ENCODE data around the gene ADCYAP1R1. TPM values are rescaled to one million over a fixed set of nuclear protein-coding genes. Genes with fewer than 3 reads are reported as not detected.

The ADCYAP1R1 gene
- polyA plus RNA-seq, 4 donors = 0.64 to 1.2 (median 1.0) TPM

DNA sequence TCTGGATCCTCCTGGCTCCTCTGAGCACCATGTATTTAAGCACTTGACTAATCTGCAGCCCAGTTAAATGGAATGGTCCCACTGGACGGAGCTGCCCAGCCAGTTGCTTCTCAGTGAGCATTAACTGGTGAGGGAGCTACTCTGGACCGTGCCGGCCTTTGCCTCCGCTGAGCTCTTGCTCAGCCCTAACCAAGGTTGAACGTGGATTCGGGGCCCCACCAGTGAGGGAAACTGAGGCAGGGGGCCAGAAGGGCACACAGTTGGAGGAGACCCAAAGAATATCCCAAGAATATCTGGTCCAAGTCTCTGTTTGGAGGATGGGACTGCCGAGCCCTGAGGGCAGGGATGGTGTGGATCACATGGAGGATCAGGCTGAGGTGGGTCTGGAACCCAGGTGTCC is 13.7 kb downstream of the ADCYAP1R1 start:
- DNase-seq (ENCODE audit: low read depth in 4 of 4, low spot score in 3 of 4) = no peak

DNA sequence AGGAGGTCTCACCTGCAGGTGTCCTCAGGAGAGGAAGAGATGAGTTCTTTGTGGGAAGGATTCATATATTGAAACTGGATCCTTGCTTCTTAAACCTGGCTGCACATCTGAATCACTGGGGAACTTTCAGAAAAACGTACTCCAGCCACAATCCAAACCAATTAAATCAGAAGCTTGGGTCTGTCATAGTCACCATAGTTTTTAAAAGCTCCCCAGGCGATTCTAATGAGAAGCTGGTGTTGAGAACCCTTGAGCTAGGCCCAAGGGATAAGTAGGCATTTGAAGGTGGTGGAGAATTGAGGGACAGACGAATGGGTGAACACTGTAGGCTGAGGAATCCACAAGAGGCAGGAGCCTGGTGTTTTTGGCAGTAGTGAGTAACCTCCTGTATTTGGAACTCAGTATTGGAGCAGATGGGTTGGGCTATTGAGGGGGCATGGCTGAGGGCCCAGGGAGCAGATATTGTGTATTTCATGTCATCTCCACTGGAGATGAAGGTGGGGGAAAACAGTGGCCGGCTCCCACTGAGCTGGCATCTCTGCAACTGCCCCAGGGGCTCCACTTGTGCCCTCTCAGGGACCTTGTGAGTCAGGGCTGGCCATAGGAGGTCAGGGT is 14.5 kb downstream of the ADCYAP1R1 start:
- DNase-seq (ENCODE audit: low read depth in 4 of 4, low spot score in 3 of 4) = no peak

GRCh38 chr7:31067491-31067890 is 15.4 kb downstream of the ADCYAP1R1 start:
- DNase-seq (ENCODE audit: low read depth in 4 of 4, low spot score in 3 of 4) = no peak

DNA sequence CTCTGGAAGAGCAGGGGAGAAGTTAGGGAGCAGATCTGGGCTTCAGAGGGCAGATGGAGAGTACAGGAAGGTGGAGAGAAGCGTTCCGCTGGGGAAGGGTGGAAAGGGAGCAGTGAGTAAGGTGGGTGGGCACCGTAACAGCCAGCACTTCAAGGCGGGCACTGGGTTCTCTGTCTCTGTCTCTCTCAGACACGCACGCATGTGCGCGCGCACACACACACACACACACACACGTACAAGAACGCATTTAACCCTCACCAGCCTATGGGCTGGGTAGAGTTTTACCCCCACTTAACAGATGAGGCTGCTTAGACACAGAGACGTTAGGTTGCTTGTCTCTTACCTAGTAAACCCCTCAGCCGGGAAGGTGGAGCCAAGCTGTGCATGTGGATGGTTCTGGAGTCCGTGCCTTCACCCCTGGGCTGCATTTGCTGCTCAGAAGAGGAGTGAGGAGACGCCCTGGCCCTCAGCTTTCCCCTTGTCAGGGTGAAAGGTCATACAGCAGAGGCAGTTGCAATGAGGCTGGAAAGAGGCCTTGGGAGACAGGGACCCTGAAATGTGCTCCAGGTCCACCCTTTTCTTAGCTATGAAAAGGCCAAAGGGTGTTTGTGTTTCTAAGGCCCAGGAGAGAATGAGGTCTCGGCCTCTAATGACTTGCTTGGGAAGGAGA is 16.0 kb downstream of the ADCYAP1R1 start:
- no peak for DNase-seq (ENCODE audit: low read depth in 4 of 4, low spot score in 3 of 4)

GRCh38 chr7:31069860-31070555 is 17.9 kb downstream of the ADCYAP1R1 start:
- DNase-seq (ENCODE audit: low read depth in 4 of 4, low spot score in 3 of 4) = no peak

- no peak for DNase-seq (ENCODE audit: low read depth in 4 of 4, low spot score in 3 of 4)
Observed at GRCh38 chr7:31070991-31071644, 19.0 kb downstream of the ADCYAP1R1 start.

- no peak for DNase-seq (ENCODE audit: low read depth in 4 of 4, low spot score in 3 of 4)
Observed at GRCh38 chr7:31071645-31072029, 19.5 kb downstream of the ADCYAP1R1 start.

DNA sequence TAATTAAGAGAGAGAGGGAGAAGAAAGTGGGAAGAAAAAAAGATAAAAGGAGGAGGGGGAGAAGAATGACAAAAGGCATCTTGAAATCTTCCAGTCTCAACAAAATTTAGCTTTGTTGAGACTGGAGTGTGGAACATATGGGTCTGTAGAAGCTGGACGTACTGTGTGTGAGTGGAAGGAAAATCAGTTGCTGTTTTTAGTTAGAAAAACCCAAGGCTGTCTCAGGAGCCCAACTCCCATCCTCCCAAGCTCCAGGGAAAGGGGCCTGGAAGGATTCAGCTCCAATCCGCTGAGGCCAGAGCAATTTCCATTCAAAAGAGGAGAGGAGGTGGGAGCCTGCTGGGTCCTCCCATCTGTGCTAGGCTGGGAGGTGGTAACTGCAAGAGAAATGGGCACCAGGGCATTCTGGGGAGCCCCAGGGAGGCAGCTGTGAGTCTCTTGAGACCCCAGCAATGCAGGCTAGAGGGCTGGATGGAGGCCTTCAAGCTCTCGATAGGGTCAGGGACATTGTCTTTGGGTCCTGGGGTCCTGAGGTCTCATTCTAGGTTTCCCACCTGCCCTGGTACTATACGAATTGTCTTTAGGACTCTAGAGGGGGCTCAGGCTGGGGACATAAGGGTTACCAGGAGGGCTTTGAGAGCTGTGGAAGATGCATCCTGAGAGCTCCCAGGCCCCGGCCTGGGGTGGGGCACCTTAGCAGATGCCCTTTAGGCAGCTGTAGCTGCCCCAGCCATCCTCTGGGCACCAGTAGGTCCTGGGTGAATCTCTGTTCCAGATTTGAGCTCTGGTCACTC is 21.4 kb downstream of the ADCYAP1R1 start:
- no peak for DNase-seq (ENCODE audit: low read depth in 4 of 4, low spot score in 3 of 4)

DNA sequence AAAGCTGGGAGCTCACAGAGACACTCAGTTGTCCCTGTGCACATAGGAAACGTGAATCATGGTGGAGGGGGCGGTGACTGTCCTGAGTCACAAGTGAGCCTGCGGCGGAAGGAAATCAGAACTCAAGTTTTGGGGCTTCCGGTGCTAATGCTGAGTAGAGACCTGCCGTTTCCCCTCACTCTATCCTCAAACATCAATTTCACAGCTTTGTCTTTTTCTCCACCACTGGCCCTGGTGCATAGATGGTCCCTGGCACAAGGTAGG is 21.9 kb downstream of the ADCYAP1R1 start:
- no peak for DNase-seq (ENCODE audit: low read depth in 4 of 4, low spot score in 3 of 4)

DNA sequence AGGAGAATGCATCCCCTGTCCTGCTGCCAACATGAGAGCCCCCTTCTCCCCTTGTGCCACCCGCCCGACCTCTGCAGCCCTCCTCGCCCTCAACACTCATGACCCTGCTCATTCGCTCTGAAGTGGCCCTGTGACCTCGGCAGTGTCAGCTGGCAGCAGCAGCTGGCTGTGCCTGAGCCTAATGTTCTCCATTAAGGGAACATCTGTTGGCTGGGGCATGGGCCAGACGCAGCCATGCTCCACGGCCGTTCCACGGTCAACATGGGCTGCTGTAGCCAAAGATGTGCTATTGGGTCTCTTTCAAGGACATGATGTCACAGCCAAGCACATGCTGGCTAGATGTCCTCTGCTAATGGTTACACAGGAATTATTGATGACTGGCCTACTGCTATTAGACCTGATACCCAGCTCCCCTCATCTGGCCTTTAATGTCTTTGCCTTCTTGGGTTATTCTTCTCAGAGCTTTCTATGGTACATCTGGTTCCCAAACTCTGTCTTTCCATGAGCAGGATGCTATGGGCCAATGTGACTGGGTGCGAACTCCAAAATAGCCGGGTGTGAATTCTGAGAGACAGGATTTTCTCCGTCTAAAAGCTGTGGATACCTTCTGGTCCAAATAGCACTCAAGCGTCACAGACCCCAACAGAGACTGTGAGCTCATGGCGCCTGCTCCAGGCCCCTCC is 22.4 kb downstream of the ADCYAP1R1 start:
- DNase-seq (ENCODE audit: low read depth in 4 of 4, low spot score in 3 of 4) = no peak

DNA sequence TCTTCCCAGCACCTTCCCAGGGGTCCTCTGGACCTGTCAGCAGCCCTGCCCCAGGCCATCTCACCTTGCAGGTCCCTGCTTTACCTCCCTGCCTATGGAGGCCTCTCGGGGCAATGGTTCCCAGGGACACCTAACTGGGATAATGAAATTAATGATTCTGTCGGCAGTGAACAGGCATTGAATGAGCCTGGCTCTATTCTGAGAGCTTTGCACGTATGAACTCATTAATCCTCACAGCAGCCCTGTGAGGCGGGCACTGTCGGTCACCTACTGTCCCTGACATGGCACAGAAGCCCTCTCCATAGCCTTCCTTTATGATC is 22.9 kb downstream of the ADCYAP1R1 start:
- no peak for DNase-seq (ENCODE audit: low read depth in 4 of 4, low spot score in 3 of 4)

- no peak for DNase-seq (ENCODE audit: low read depth in 4 of 4, low spot score in 3 of 4)
Observed at GRCh38 chr7:31076051-31076450, 23.9 kb downstream of the ADCYAP1R1 start.

DNA sequence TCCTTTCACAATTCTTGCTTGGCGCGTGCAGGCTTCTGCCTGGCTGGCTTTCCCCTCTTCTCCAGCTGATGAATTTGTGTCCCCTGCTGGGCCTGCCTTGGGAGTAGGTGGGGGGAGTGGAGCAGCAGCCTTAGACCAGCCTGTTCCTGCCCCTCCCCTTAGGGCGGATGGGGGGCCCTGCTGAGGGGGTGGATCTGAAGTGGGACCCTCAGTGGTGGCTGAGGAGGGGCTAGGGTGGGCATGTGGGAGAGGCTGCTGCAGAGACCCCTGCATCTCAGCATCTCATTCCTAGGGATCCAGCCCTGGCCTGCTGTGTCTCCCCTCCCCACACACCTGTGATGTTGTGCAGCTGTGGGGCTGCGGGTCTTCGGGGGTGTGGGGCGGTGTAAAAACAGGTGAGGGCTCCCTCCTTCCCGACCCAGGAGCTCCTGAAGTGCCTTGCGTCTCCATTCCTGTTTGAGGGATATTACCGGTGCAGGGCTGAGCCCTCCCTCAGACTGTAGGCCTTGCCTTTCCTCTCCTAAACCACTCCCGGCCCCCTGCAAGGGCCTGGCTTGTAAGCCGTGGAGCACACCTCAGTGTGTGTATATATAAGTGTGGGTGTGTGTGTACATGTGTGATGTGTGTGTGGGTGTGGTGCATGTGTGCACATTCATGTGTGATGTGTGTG is 24.7 kb downstream of the ADCYAP1R1 start:
- no peak for DNase-seq (ENCODE audit: low read depth in 4 of 4, low spot score in 3 of 4)

DNA sequence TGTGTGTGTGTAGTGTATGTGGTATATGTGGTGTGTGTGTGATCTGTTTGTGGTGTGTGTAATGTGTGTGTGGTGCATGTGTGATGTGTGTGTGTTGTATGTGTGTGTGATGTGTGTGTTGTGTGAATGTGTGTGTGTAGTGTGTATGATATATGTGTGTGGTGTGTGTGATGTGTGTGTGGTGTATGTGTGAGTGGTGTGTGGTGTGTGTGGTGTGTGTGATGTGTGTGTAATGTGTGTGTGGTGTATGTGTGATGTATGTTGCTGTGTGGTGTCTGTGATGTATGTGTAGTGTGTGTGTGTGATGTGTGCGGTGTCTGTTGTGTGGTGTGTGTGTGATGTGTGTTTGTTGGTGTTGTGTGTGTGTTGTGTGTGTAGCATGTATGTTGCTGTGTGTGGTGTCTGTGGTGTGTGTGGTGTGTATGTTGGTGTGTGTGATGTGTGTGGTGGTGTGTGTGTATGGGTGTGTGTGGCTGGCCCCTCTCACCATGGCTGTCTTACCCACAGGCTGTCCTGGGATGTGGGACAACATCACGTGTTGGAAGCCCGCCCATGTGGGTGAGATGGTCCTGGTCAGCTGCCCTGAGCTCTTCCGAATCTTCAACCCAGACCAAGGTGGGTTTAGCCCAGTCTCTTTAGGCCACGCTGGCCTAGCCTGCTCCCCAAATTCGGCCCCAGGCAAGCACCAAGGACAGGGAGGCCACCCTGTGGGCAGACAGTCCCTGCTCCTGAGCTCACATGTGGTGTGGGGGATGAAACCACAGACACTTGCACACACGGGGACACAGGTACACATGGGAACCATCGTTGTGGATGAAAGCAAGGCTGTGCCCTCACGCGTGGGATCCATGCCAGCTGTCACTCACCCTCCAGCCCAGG is 25.6 kb downstream of the ADCYAP1R1 start:
- DNase-seq (ENCODE audit: low read depth in 4 of 4, low spot score in 3 of 4) = no peak

- no peak for DNase-seq (ENCODE audit: low read depth in 4 of 4, low spot score in 3 of 4)
Observed at GRCh38 chr7:31078363-31078990, 26.4 kb downstream of the ADCYAP1R1 start.

GRCh38 chr7:31079126-31079823 is 27.2 kb downstream of the ADCYAP1R1 start:
- DNase-seq (ENCODE audit: low read depth in 4 of 4, low spot score in 3 of 4) = no peak

GRCh38 chr7:31079824-31080511 is 27.9 kb downstream of the ADCYAP1R1 start:
- DNase-seq (ENCODE audit: low read depth in 4 of 4, low spot score in 3 of 4) = no peak
